ENCODE measurements around the gene MIER3. TPM values are rescaled to one million over a fixed set of nuclear protein-coding genes. Genes with fewer than 3 reads are reported as not detected.

Gene MIER3
- total RNA-seq, 1 experiment from 2014 or later: 6.5 TPM

GRCh38 chr5:56987171-56987570 is 35.2 kb upstream of the MIER3 start:
- CTCF ChIA-PET: no interaction called here

DNA sequence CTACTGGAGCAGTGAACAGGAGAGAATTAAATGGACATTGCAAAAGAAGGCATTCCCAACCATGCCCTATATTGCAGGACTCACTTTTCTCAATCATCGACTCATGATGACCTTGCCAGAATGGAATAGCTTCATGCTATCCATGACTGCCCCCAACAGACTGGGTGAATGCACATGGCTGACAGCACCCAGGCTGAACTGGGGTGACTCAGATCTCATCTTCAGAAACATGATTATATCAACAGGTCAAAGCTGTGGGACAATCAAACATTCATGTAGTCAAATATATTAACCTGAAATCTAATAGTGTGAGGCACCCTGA is 34.7 kb upstream of the MIER3 start:
- H3K9me3 ChIP-seq (ENCODE audit: low read length): no peaks in the 10 kb centered on the region
- CTCF ChIA-PET: no interaction called here
- DNase-seq (no peak), ATAC-seq (no peak)
- no peak overlapping the region for H3K4me2 ChIP-seq (ENCODE audit: low read length)
- H3F3A ChIP-seq (ENCODE audit: low read length, unreplicated experiment): no peaks in the 10 kb centered on the region
- no TSS peak for BruUV-seq (replicated peaks)
- H3K79me2 ChIP-seq (ENCODE audit: low read length): no peaks in the 10 kb centered on the region
- H3K9ac ChIP-seq (ENCODE audit: low read length): no peak overlapping the region
- H3K27me3 ChIP-seq (ENCODE audit: low read length): no peaks in the 10 kb centered on the region
- intact Hi-C loops (cut with micrococcal nuclease): no loop called here
- no peaks in the 10 kb centered on the region for H3K4me1 ChIP-seq (ENCODE audit: insufficient read depth, low read length)
- no peak overlapping the region for H3K27ac ChIP-seq (ENCODE audit: low read length)
- no peaks in the 10 kb centered on the region for H3K36me3 ChIP-seq (ENCODE audit: low read depth, low read length)
- H3K4me3 ChIP-seq (ENCODE audit: low read length): no peak overlapping the region
- TF ChIP-seq EZH2 (IDR thresholded peaks at IDR 0.05; ENCODE audit: low read length, unreplicated experiment) (no peak), EZH2phosphoT487 (IDR thresholded peaks at IDR 0.05; ENCODE audit: borderline replicate concordance, low read length) (no peak), CTCF (conservative IDR thresholded peaks at IDR 0.05; ENCODE audit: low read depth, low read length) (no peak)
- no peak overlapping the region for H2AFZ ChIP-seq (ENCODE audit: low read length)
- POLR2A ChIA-PET (ENCODE audit: unreplicated experiment): no interaction called here
- H4K20me1 ChIP-seq (ENCODE audit: low read length): no peaks in the 10 kb centered on the region
- H3K9me2 ChIP-seq (replicated peaks; ENCODE audit: low read length): no peaks in the 10 kb centered on the region

More at GRCh38 chr5:56987171-56987570, 35.2 kb upstream of the MIER3 start:
- no peaks in the 10 kb centered on the region for H3K27me3 ChIP-seq (ENCODE audit: low read length)
- intact Hi-C loops (cut with micrococcal nuclease): no loop called here
- H3K4me3 ChIP-seq (ENCODE audit: low read length): no peak overlapping the region
- DNase-seq: no peak
- no peak overlapping the region for H3K4me2 ChIP-seq (ENCODE audit: low read length)
- ATAC-seq: no peak
- no peak for TF ChIP-seq CTCF (conservative IDR thresholded peaks at IDR 0.05; ENCODE audit: low read depth, low read length)
- no peak for TF ChIP-seq EZH2phosphoT487 (IDR thresholded peaks at IDR 0.05; ENCODE audit: borderline replicate concordance, low read length)
- TF ChIP-seq EZH2 (IDR thresholded peaks at IDR 0.05; ENCODE audit: low read length, unreplicated experiment): no peak
- no TSS peak for BruUV-seq (replicated peaks)
- H3K36me3 ChIP-seq (ENCODE audit: low read depth, low read length): no peaks in the 10 kb centered on the region
- H3F3A ChIP-seq (ENCODE audit: low read length, unreplicated experiment): no peaks in the 10 kb centered on the region
- no peaks in the 10 kb centered on the region for H3K4me1 ChIP-seq (ENCODE audit: insufficient read depth, low read length)
- no peaks in the 10 kb centered on the region for H3K9me3 ChIP-seq (ENCODE audit: low read length)
- no peak overlapping the region for H2AFZ ChIP-seq (ENCODE audit: low read length)
- no peaks in the 10 kb centered on the region for H3K79me2 ChIP-seq (ENCODE audit: low read length)
- H4K20me1 ChIP-seq (ENCODE audit: low read length): no peaks in the 10 kb centered on the region
- no peaks in the 10 kb centered on the region for H3K9me2 ChIP-seq (replicated peaks; ENCODE audit: low read length)
- no peak overlapping the region for H3K9ac ChIP-seq (ENCODE audit: low read length)
- POLR2A ChIA-PET (ENCODE audit: unreplicated experiment): no interaction called here
- no peak overlapping the region for H3K27ac ChIP-seq (ENCODE audit: low read length)

DNA sequence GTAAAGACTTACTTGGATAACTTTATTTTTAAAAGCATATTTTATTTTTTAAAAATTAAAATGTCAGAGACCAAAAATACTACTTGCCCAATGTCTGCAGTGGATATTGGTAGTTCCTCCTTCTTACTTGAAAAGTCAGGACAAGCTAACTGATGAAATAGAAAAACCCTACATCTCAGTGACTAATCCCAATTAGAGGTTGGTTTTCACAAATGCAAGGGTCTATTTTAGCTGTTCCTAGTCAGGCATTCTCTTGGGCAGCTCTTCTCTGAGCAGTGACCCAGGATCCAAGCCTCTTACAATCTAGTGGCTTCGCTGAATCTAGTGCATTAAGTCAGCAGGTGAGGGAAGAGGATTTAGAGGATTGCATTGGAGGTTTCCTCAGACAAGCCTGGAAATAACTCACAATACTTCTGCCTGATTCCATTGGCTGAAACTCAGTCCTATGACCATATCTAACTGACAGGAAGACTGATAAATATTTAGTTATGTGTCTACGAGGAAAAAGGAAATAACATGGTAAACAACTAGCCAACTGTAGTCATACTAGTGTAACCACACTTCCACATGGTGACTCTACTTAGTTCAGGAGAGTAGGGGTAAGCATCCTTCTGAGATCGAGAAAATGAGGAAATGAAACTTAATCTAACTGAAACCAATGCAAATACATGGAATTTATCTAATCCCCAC is 34.2 kb upstream of the MIER3 start:
- Histone ChIP-seq H3K79me2 (ENCODE audit: low read length) (no peaks in the 10 kb centered on the region), H3K36me3 (ENCODE audit: low read depth, low read length) (no peaks in the 10 kb centered on the region), H3K4me3 (ENCODE audit: low read length) (no peak overlapping the region), H4K20me1 (ENCODE audit: low read length) (no peaks in the 10 kb centered on the region), H2AFZ (ENCODE audit: low read length) (no peak overlapping the region), H3K9me3 (ENCODE audit: low read length) (no peaks in the 10 kb centered on the region), H3K4me1 (ENCODE audit: insufficient read depth, low read length) (no peaks in the 10 kb centered on the region), H3K27me3 (ENCODE audit: low read length) (no peaks in the 10 kb centered on the region), H3K9ac (ENCODE audit: low read length) (no peak overlapping the region), H3K27ac (ENCODE audit: low read length) (no peak overlapping the region), H3F3A (ENCODE audit: low read length, unreplicated experiment) (no peaks in the 10 kb centered on the region), H3K9me2 (replicated peaks; ENCODE audit: low read length) (no peaks in the 10 kb centered on the region), H3K4me2 (ENCODE audit: low read length) (no peak overlapping the region)
- ATAC-seq: no peak
- intact Hi-C loops (cut with micrococcal nuclease): no loop called here
- ChIA-PET CTCF (no interaction called here), POLR2A (ENCODE audit: unreplicated experiment) (no interaction called here)
- no peak for TF ChIP-seq EZH2phosphoT487 (IDR thresholded peaks at IDR 0.05; ENCODE audit: borderline replicate concordance, low read length)
- TF ChIP-seq EZH2 (IDR thresholded peaks at IDR 0.05; ENCODE audit: low read length, unreplicated experiment): no peak
- no peak for TF ChIP-seq CTCF (conservative IDR thresholded peaks at IDR 0.05; ENCODE audit: low read depth, low read length)
- no peak for DNase-seq
- no TSS peak for BruUV-seq (replicated peaks)
